OCI-LY1 (cell line): Measurements from ENCODE around the gene LNX1.

Source experiments
- CTCF ChIP-seq: fragments of 200-600 bp; sonication (generic), shearing (Covaris generic); IDR thresholded peaks from 2 replicates; pipeline ENCODE4 v1.5.1; 2017; ENCODE audit warnings: mild to moderate bottlenecking, antibody characterized with exemption, low read length, moderate library complexity, mixed read lengths
- EZH2 ChIP-seq: fragments of 200-600 bp; sonication (generic), shearing (Covaris generic); IDR thresholded peaks from 2 replicates; pipeline ENCODE4 v1.8.0; 2017; ENCODE audit warnings: borderline replicate concordance, mixed run types, mild to moderate bottlenecking, antibody characterized with exemption, low read length, moderate library complexity, mixed read lengths

GRCh38 chr4:53635697-53636483 lies 44.6 kb upstream of the LNX1 start:
- TF ChIP-seq CTCF: no peak
- no peak for TF ChIP-seq EZH2
